ENCODE data around the gene AOX1.

DNA sequence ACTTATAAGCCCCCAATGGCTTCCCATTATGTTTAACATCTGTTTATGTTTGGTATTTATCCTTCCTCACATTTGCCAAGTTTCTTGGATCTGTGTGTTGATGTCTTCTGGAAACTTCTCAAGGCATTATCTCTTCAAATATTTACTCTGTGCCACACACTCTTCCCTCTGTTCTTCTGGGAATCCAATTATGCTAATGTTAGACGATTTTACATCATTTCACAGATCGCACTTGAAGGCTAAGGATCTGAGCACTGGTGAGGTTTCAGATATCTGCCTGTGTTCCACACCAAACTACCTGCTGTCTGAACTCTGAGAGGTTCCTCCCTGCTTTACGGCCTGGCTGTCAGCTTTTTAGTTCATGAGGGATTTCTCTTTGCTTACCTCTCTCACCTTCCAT is 10.1 kb downstream of the AOX1 start:
- TF ChIP-seq CTCF (IDR thresholded peaks at IDR 0.05) = no peak
- TF ChIP-seq EZH2 (IDR thresholded peaks at IDR 0.05; ENCODE audit: borderline replicate concordance, insufficient read depth, low read depth, low read length, poor library complexity, severe bottlenecking) = no peak

Measured in B cell (primary cell).